ENCODE results near the gene ERN1.

- TF ChIP-seq CTCF (IDR thresholded peaks at IDR 0.05; ENCODE audit: insufficient read depth, low read length), result no peak
- no peak for TF ChIP-seq POLR2AphosphoS5 (IDR thresholded peaks at IDR 0.05; ENCODE audit: low read depth)
- no peak for TF ChIP-seq REST (IDR thresholded peaks at IDR 0.05; ENCODE audit: insufficient replicate concordance, low read depth)
- no peak for TF ChIP-seq GABPA (IDR thresholded peaks at IDR 0.05; ENCODE audit: low read depth)
Measured at GRCh38 chr17:64054304-64054703, 75.6 kb downstream of the ERN1 start.

Measured in HL-60 (cell line).